Adrenal gland (tissue), 12 donors: ENCODE measurements around the gene TMEM40. TPM values are rescaled to one million over a fixed set of nuclear protein-coding genes. Genes with fewer than 3 reads are reported as not detected.

ENCODE experiments used
- DNase-seq, 7 donors: peaks; one replicate each; pipeline ENCODE4 v3.0.0-alpha.2; 2019 to 2020
- H3K27ac ChIP-seq, 5 donors: fragments of 200-600 bp; sonication (generic) in 4 of 5; 1 replicate in 3 of 5; 2 replicates in 2 of 5; pipeline versions ENCODE4 v1.5.1 to v1.8.0; 2016 to 2020; ENCODE audit warnings: mild to moderate bottlenecking in 1 of 5
- H3K27me3 ChIP-seq: fragments of 200-600 bp; 2 replicates; pipeline ENCODE4 v1.8.0; 2021
- H3K36me3 ChIP-seq, 2 donors: fragments of 200-600 bp; replicated peaks in 1 of 2; 1 replicate in 1 of 2; 2 replicates in 1 of 2; pipeline versions ENCODE4 v1.5.1 to v1.8.0; 2018 to 2022
- H3K4me1 ChIP-seq, 2 donors: fragments of 200-600 bp; replicated peaks in 1 of 2; 1 replicate in 1 of 2; 2 replicates in 1 of 2; pipeline versions ENCODE4 v1.5.1 to v1.8.0; 2018 to 2021
- H3K4me3 ChIP-seq, 4 donors: fragments of 200-600 bp; sonication (generic) in 3 of 4; one replicate each; pipeline ENCODE4 v1.5.1; 2016 to 2018
- H3K9me3 ChIP-seq, 3 donors: fragments of 200-600 bp; sonication (generic) in 1 of 3; replicated peaks in 1 of 3; 1 replicate in 2 of 3; 2 replicates in 1 of 3; pipeline versions ENCODE4 v1.5.1 to v1.8.0; 2016 to 2021
- POLR2A ChIP-seq, 2 donors: fragments of 450-650 bp; IDR thresholded peaks; one replicate each; pipeline ENCODE4 v1.6.1; 2017; ENCODE audit warnings: antibody characterized with exemption in 2 of 2, mild to moderate bottlenecking in 2 of 2, moderate library complexity in 1 of 2
- WGBS, 4 donors: extraction: QIAGEN DNeasy Blood & Tissue Kit in 2 of 4; methylation state at CpG; one replicate each; pipeline versions ENCODE4 v1.1.5 to v1.1.7; 2013 to 2017; 5-methylcytosine and 5-hydroxymethylcytosine counted together
- intact Hi-C, 2 donors: fragments of 100-400 bp; cut with DNase I; formaldehyde crosslinking; loops; one replicate each; pipeline versions ENCODE4 v1.14.1 to v1.15.0; 2022 to 2023
- polyA plus RNA-seq, 3 donors: library from polyadenylated mRNA; stranded (reverse); fragments of 200-250 nt in 2 of 3; fragments of 350-450 nt in 1 of 3; fragmentation: Illumina TruSeq in 1 of 3; extraction: RNeasy Lipid Tissue Mini Kit (QIAGEN cat#74804) in 1 of 3; gene quantifications; one replicate each; pipeline ENCODE4 v1.2.3, GENCODE V29; 2013 to 2014
- total RNA-seq, 9 donors: library from RNA; depleted of rRNA in 4 of 9; stranded (reverse); fragments of >200 nt in 4 of 9; fragments of 120-200 nt in 1 of 9; fragmentation: NEBNext Ultra II Directional in 1 of 9; extraction: Animal tissue kit (Norgen Biotek cat#: 25700) in 1 of 9; gene quantifications; one replicate each; pipeline versions ENCODE4 v1.1.0 to v1.2.4, GENCODE V29; 2013 to 2023
- TF ChIP-seq, protein P1 (sequence below), 6 experiments: fragments of 450-650 bp in 4 of 6; fragments of 200-600 bp in 2 of 6; sonication (generic) in 1 of 6; IDR thresholded peaks; 1 replicate in 5 of 6; 2 replicates in 1 of 6; pipeline versions ENCODE4 v1.5.1 to v1.8.0; 2016 to 2021; ENCODE audit warnings: antibody characterized with exemption in 6 of 6, mild to moderate bottlenecking in 2 of 6, moderate library complexity in 1 of 6
- donor health status: healthy with polysubstance abuse.
- donor health status: Bipolar disorder and iron deficiency.
- donor health status: DM: yes; HTN: yes; CAD: no.
- donor health status: DM: no; HTN: no; CAD: no.
- donor health status: DM: no; HTN: no; CAD: no.
- donor health status: DM: yes; HTN: yes; CAD: no.

TMEM40 gene
- total and polyA plus RNA-seq, 12 donors = 0.17 to 1.5 (median 1.00) TPM; not detected in 8

DNA sequence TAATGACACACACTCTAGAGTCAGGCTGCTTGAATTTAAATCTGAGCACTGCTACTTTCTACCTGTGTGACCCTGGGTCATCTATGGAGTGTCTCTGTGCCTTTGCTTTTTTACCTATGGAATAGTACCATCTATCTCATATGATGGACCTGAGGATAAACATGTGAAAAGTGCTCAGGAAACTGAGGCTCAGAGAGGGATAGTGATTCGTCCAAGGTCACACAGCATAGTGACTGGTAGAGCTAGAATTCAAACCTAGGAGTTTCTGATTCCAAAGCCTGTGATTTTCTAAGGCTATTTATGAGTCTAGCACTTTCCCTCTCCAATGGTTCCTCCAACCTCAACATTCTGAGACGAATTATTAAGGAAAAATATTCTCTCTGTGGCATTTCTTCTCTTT is 63.1 kb downstream of the TMEM40 start:
- no peak overlapping the region for H3K27ac ChIP-seq
- H3K9me3 ChIP-seq = no peaks in the 10 kb centered on the region
- H3K4me3 ChIP-seq = no peak overlapping the region
- no peak for DNase-seq
- intact Hi-C loops = no loop called here
- TF ChIP-seq, protein P1, sequence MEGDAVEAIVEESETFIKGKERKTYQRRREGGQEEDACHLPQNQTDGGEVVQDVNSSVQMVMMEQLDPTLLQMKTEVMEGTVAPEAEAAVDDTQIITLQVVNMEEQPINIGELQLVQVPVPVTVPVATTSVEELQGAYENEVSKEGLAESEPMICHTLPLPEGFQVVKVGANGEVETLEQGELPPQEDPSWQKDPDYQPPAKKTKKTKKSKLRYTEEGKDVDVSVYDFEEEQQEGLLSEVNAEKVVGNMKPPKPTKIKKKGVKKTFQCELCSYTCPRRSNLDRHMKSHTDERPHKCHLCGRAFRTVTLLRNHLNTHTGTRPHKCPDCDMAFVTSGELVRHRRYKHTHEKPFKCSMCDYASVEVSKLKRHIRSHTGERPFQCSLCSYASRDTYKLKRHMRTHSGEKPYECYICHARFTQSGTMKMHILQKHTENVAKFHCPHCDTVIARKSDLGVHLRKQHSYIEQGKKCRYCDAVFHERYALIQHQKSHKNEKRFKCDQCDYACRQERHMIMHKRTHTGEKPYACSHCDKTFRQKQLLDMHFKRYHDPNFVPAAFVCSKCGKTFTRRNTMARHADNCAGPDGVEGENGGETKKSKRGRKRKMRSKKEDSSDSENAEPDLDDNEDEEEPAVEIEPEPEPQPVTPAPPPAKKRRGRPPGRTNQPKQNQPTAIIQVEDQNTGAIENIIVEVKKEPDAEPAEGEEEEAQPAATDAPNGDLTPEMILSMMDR (IDR thresholded peaks at IDR 0.05) = no peak
- no peak for TF ChIP-seq POLR2A (IDR thresholded peaks at IDR 0.05)
- no peaks in the 10 kb centered on the region for H3K4me1 ChIP-seq
- 57 to 87% (median 69%) methylated on average over 2 of the region's 2 CpGs for WGBS, 4 donors
- H3K36me3 ChIP-seq = no peaks in the 10 kb centered on the region
- H3K27me3 ChIP-seq = no peaks in the 10 kb centered on the region

DNA sequence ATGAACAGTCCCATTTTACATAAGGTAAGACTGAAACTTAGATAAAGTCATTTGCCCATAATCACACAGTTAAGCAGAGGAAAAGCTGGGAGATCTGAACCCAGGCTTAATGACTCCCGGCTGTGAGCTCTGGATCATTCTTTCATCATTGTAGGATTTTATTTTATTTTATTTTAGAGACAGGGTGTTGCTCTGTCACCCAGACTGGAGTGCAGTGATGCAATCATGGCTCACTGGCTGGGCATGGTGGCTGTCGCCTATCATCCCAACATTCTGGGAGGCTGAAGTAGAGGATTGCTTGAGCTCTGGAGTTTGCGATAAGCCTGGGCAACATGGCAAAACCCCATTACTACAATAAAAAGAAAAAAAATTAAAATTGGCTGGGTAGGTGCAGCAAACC is 63.9 kb downstream of the TMEM40 start:
- TF ChIP-seq, protein P1 (IDR thresholded peaks at IDR 0.05) = no peak
- TF ChIP-seq POLR2A (IDR thresholded peaks at IDR 0.05) = no peak
- no peaks in the 10 kb centered on the region for H3K4me1 ChIP-seq
- H3K36me3 ChIP-seq = no peaks in the 10 kb centered on the region
- no peak for DNase-seq
- no peaks in the 10 kb centered on the region for H3K27me3 ChIP-seq
- intact Hi-C loops = no loop called here
- H3K4me3 ChIP-seq = no peak overlapping the region
- no peak overlapping the region for H3K27ac ChIP-seq
- no peaks in the 10 kb centered on the region for H3K9me3 ChIP-seq
- WGBS, 4 donors = 88 to 100% (median 93%) methylated on average over 3 of the region's 3 CpGs

DNA sequence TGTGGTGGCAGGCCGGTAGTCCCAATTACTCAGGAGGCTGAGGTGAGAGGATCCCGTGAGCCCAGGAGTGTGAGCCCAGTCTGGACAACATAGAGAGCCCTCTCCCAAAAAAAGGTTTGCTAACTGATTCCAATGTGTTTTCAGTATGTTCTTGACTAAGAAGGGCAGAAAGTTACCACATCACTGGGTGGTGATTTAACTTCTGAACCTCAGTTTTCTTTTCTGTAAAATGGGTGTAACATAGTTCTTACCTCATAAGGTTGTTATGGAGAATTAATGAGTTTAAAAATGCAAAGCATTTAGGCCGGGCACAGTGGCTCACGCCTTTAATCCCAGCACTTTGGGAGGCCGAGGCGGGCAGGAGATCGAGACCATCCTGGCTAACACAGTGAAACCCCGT is 66.6 kb downstream of the TMEM40 start:
- Histone ChIP-seq H3K36me3 (no peaks in the 10 kb centered on the region), H3K27me3 (no peaks in the 10 kb centered on the region), H3K9me3 (no peaks in the 10 kb centered on the region), H3K4me3 (no peak overlapping the region), H3K27ac (no peak overlapping the region), H3K4me1 (no peaks in the 10 kb centered on the region)
- TF ChIP-seq POLR2A (IDR thresholded peaks at IDR 0.05) = no peak
- TF ChIP-seq, protein P1 (IDR thresholded peaks at IDR 0.05) = no peak
- intact Hi-C loops = no loop called here
- 94 to 95% (median 95%) methylated on average over 8 of the region's 8 CpGs for WGBS, 4 donors
- DNase-seq = no peak

DNA sequence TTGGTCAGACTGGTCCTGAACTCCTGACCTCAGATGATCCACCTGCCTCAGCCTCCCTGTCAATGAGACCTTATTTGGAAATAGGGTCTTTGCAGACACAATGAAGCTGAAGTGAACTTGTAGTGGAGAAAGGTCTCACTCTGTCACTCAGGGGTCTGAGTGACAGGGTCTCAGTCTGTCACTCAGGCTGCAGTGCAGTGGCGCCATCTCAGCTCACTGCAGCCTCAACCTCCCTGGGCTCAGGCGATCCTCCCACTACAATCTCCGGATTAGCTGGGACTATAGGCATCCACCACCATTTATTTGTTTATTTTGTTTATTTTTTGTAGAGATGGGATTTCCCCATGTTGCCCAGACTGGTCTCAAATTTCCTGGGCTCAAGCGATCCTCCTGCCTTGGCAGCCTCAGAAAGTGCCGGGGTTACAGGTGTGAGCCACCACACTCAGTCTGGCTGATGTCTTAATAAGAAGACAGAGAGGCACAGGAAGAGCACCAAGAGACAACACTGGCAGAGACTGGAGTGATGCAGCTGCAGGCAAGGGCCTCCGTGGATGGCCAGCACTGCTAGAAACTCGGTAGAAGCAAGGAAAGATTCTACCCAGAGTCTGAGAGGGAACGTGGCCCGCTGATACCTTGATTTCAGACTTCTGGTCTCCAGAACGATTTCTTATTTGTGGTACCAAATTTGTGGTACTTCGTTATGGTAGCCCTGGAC is 68.9 kb downstream of the TMEM40 start:
- Histone ChIP-seq H3K27ac (no peak overlapping the region), H3K4me1 (no peaks in the 10 kb centered on the region), H3K27me3 (no peaks in the 10 kb centered on the region), H3K4me3 (no peak overlapping the region), H3K36me3 (no peaks in the 10 kb centered on the region), H3K9me3 (no peaks in the 10 kb centered on the region)
- intact Hi-C loops = no loop called here
- DNase-seq = no peak
- no peak for TF ChIP-seq POLR2A (IDR thresholded peaks at IDR 0.05)
- TF ChIP-seq, protein P1 (IDR thresholded peaks at IDR 0.05) = no peak
- WGBS, 4 donors = 86 to 94% (median 89%) methylated on average over 11 of the region's 11 CpGs
